Activated CD8-positive, alpha-beta memory T cell treated with anti-CD3 and anti-CD28 coated beads, Interleukin-2, amount 10 ng/mL, durations not matched to agents 7 days and 5 days (primary cell): ENCODE results near the gene NCKAP5L. TPM values are rescaled to one million over a fixed set of nuclear protein-coding genes. Genes with fewer than 3 reads are reported as not detected.
"Not testable (repeated sequence)": the region's sequence is repeated elsewhere in the genome, so short reads cannot be mapped to it uniquely, and the experiment has no call there.

Experiments
- ATAC-seq: fragments of 150-1000 bp; cut with Tn5 transposase; one replicate; pipeline ENCODE4 v1.10.0; 2021; ENCODE audit warnings: moderate library complexity
- CTCF ChIA-PET: fragments of 350-600 bp; sonication (Branson Sonifier 250); formaldehyde crosslinking; loops from one replicate; lab custom pipeline; 2021; ENCODE audit warnings: antibody characterized with exemption; lab: Charles Lee
- DNase-seq: peaks from one replicate; pipeline ENCODE4 v3.0.0-alpha.2; 2020
- H3K27ac Mint-ChIP-seq: one replicate; pipeline ENCODE4 v1.8.0; 2021; ENCODE audit warnings: mild to moderate bottlenecking, mixed read lengths
- H3K27me3 Mint-ChIP-seq: one replicate; pipeline ENCODE4 v1.8.0; 2021; ENCODE audit warnings: mixed read lengths
- H3K36me3 Mint-ChIP-seq: one replicate; pipeline ENCODE4 v1.8.0; 2021; ENCODE audit warnings: mild to moderate bottlenecking, mixed read lengths
- H3K4me1 Mint-ChIP-seq: one replicate; pipeline ENCODE4 v1.8.0; 2021; ENCODE audit warnings: mixed read lengths
- H3K4me3 Mint-ChIP-seq: one replicate; pipeline ENCODE4 v1.8.0; 2021; ENCODE audit warnings: mild to moderate bottlenecking, moderate library complexity, mixed read lengths
- H3K9me3 Mint-ChIP-seq: one replicate; pipeline ENCODE4 v1.8.0; 2022; ENCODE audit warnings: low read depth, mixed read lengths
- total RNA-seq, 2 experiments: library from RNA; stranded (reverse); gene quantifications; one replicate each; pipeline ENCODE4 v1.2.3, GENCODE V29; 2021

NCKAP5L gene
- total RNA-seq, 2 experiments from 2014 or later = 1.1 to 1.4 TPM

GRCh38 chr12:49791700-49792099 lies 36.5 kb downstream of the NCKAP5L start:
- Mint-ChIP-seq H3K9me3 (no peaks in the 10 kb centered on the region), H3K36me3 (no peaks in the 10 kb centered on the region), H3K27me3 (no peaks in the 10 kb centered on the region), H3K4me3 (no peak overlapping the region), H3K27ac (no peak overlapping the region), H3K4me1 (no peaks in the 10 kb centered on the region)
- no peak for DNase-seq
- CTCF ChIA-PET = interaction anchor here (1.8 kb wide), 1 partner anchor 14 kb away, joined by 4 read pairs; no protein-coding TSS in a partner anchor
- ATAC-seq = no peak

DNA sequence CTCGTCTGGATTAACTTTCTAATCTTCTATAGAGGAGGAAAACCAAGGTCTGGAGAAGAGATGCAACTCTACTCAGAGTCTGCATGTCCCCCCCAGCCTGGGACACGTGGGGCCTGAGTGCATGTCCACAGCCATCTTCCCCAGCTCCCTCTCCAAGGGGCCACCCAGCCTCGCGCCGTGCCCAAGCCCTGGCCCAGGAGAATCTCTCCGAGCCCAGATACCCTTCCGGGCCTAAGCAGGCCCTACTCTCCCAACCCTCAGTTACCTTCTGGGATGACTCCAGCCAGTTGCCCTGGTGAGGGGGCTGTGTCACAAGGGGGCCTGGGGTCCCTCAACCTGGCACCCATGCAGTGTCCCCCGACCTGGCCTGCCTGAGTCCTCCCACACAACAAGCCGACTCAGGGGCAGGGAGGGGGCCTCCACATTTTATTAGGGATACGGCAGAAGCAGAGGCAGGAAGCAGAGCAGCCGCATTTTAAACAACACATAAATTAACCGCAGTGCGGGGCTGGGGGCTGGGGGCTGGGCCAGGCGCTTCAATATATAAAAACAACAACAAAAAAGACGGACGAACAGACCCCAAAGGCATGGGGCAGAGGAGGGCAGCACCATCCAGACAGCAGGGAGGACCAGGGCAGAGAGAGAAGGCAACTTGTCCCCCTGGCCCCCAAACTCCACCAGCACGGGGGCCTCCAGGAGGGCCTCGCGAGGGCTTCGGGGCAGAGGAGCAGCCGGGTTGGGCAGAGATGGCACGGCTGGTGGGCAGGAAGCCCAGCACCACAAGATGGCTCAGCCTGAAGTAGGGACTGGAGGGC lies 37.3 kb downstream of the NCKAP5L start:
- Mint-ChIP-seq H3K4me1 (no peaks in the 10 kb centered on the region), H3K27ac (no peak overlapping the region), H3K4me3 (no peak overlapping the region), H3K9me3 (no peaks in the 10 kb centered on the region), H3K36me3 (no peaks in the 10 kb centered on the region), H3K27me3 (no peaks in the 10 kb centered on the region)
- ATAC-seq = no peak
- DNase-seq = no peak
- CTCF ChIA-PET = interaction anchor here (1.8 kb wide), 1 partner anchor 13 kb away, joined by 4 read pairs; no protein-coding TSS in a partner anchor

DNA sequence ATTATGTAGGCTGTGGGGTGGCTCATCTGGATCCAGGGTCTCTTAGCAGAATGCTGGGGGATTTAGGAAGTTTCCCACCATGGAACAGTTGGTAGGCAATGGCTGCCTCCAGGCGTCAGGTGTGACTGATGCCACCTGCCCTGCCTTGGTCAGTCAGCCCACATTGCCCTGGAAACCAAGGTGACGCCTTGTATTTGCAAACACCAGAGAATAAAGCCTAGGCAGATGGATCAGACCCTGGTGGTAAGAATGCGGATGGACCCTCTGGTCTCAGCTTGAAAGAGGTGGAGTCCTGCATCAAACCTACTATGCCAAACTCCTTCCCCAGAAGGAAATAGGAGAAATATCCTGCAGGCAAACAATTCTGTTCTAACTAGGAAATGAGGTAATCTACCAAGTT lies 38.2 kb downstream of the NCKAP5L start:
- DNase-seq (no peak), ATAC-seq (no peak)
- Mint-ChIP-seq H3K27me3 (peaks cover 4% of the 10 kb centered on the region), H3K9me3 (no peaks in the 10 kb centered on the region), H3K4me3 (no peak overlapping the region), H3K27ac (no peak overlapping the region), H3K36me3 (no peaks in the 10 kb centered on the region), H3K4me1 (no peaks in the 10 kb centered on the region)
- CTCF ChIA-PET = no interaction called here

DNA sequence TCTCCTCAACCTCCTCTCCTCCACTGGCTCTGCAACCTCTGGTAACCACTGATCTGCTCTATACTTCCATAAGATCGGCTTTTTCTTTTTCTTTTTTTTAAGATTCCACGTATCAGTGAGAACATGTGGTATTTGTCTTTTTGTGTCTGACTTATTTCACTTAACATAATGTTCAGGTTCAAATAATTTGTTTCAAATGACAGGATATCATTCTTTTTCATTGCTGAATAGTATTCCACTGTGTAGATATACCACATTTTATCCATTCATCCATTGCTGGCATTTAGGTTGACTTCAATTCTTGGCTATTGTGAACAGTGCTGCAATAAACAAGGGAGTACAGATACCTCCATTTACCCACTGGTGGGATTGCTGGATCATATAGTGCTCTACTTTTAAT lies 40.5 kb downstream of the NCKAP5L start:
- Mint-ChIP-seq H3K4me1 (no peaks in the 10 kb centered on the region), H3K27me3 (peaks cover 19% of the 10 kb centered on the region), H3K27ac (no peak overlapping the region), H3K36me3 (no peaks in the 10 kb centered on the region), H3K4me3 (no peak overlapping the region), H3K9me3 (no peaks in the 10 kb centered on the region)
- ATAC-seq = no peak
- CTCF ChIA-PET = interaction anchor here (1.0 to 1.3 kb wide), 2 partner anchors 10 kb away, joined by 4 to 8 read pairs; no protein-coding TSS in a partner anchor
- DNase-seq = no peak

- Mint-ChIP-seq H3K27me3 (peaks cover 39% of the 10 kb centered on the region), H3K36me3 (no peaks in the 10 kb centered on the region), H3K4me1 (no peaks in the 10 kb centered on the region), H3K27ac (no peak overlapping the region), H3K4me3 (no peak overlapping the region), H3K9me3 (no peaks in the 10 kb centered on the region)
- DNase-seq = no peak
- CTCF ChIA-PET = interaction anchor here (0.8 to 1.6 kb wide), 3 partner anchors 43 to 328 kb away, joined by 3 to 6 read pairs (median 3); partner anchors contain the start of gene TMBIM6
- no peak for ATAC-seq
Observed at GRCh38 chr12:49784756-49785409, 43.3 kb downstream of the NCKAP5L start.

DNA sequence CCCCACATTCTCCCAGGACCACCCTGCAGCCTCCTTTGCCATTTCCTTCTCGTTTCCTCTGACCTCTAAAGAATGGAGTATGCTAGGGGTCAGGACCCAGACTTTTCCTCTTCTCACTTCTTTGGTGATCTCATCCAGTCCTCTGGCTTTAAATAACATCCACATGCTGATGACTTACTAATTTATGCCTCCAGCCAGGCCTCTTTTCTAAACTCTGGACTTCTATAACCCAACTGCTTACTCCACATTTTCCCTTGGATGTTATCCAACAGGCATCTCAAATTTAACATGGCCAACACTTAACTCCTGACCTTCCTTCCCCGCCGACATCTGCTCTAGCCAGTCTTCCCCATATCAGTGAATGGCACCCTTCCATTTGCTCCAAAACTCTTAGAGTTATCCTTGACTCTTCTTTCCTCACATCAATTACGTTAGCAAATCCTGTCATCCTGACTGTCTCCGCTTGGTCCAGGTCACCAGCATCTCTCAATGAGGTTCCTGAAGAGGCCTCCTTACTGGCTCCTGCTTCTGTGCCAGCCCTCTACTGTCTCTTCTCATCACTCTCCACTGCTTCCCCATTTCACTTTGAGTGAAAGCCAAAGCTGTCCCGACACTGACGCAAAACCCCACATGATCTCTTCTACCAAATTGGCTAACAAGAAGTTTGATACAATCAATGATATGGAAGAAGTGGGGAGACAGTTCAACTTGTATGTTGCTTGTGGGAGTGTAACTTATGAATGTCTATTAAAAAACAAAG lies 44.1 kb downstream of the NCKAP5L start:
- no peak overlapping the region for H3K4me3 Mint-ChIP-seq
- CTCF ChIA-PET = interaction anchor here (0.8 kb wide), 1 partner anchor 328 kb away, joined by 3 read pairs; no protein-coding TSS in a partner anchor
- no peak for ATAC-seq
- no peak for DNase-seq
- H3K36me3 Mint-ChIP-seq = no peaks in the 10 kb centered on the region
- peaks cover 46% of the 10 kb centered on the region for H3K27me3 Mint-ChIP-seq
- H3K4me1 Mint-ChIP-seq = no peaks in the 10 kb centered on the region
- H3K9me3 Mint-ChIP-seq = no peaks in the 10 kb centered on the region
- no peak overlapping the region for H3K27ac Mint-ChIP-seq

GRCh38 chr12:49780914-49781313 lies 47.3 kb downstream of the NCKAP5L start:
- H3K36me3 Mint-ChIP-seq, ATAC-seq, DNase-seq, H3K4me3 Mint-ChIP-seq, H3K27ac Mint-ChIP-seq, H3K9me3 Mint-ChIP-seq: not testable (repeated sequence)
- CTCF ChIA-PET = interaction anchor here (0.9 to 1.6 kb wide), 5 partner anchors 13 to 439 kb away, joined by 3 to 4 read pairs (median 3); partner anchors contain the start of gene TMBIM6
- H3K27me3 Mint-ChIP-seq = peaks cover 48% of the 10 kb centered on the region
- peaks cover 14% of the 10 kb centered on the region for H3K4me1 Mint-ChIP-seq

GRCh38 chr12:49779581-49779980 lies 48.6 kb downstream of the NCKAP5L start:
- no peaks in the 10 kb centered on the region for H3K36me3 Mint-ChIP-seq
- CTCF ChIA-PET = interaction anchor here (2.4 to 3.3 kb wide), 3 partner anchors 39 to 52 kb away, joined by 10 to 30 read pairs (median 22); partner anchors contain the start of genes NCKAP5L and TMBIM6
- H3K4me3 Mint-ChIP-seq = no peak overlapping the region
- H3K27me3 Mint-ChIP-seq = peaks cover 42% of the 10 kb centered on the region
- H3K9me3 Mint-ChIP-seq = no peaks in the 10 kb centered on the region
- ATAC-seq = no peak
- H3K4me1 Mint-ChIP-seq = peaks cover 15% of the 10 kb centered on the region
- no peak for DNase-seq
- H3K27ac Mint-ChIP-seq = no peak overlapping the region

- Mint-ChIP-seq H3K27me3 (peaks cover 29% of the 10 kb centered on the region), H3K4me3 (no peak overlapping the region), H3K9me3 (no peaks in the 10 kb centered on the region), H3K27ac (no peak overlapping the region), H3K36me3 (no peaks in the 10 kb centered on the region), H3K4me1 (peaks cover 15% of the 10 kb centered on the region)
- ATAC-seq (peak; percentile 77), DNase-seq (peak; percentile 75)
- CTCF ChIA-PET = interaction anchor here (0.6 to 3.3 kb wide), 54 partner anchors 8 to 333 kb away, joined by 3 to 51 read pairs (median 4); partner anchors contain the start of genes BCDIN3D, COX14, FMNL3 and NCKAP5L
Observed at GRCh38 chr12:49777800-49778748, 50.1 kb downstream of the NCKAP5L start.

- Mint-ChIP-seq H3K4me3 (no peak overlapping the region), H3K27ac (no peak overlapping the region), H3K9me3 (no peaks in the 10 kb centered on the region), H3K36me3 (no peaks in the 10 kb centered on the region), H3K27me3 (peaks cover 28% of the 10 kb centered on the region), H3K4me1 (peaks cover 15% of the 10 kb centered on the region)
- no peak for DNase-seq
- CTCF ChIA-PET = interaction anchor here (0.7 to 3.3 kb wide), 47 partner anchors 7 to 262 kb away, joined by 3 to 51 read pairs (median 5); partner anchors contain the start of genes BCDIN3D, FMNL3, NCKAP5L and TMBIM6
- no peak for ATAC-seq
Observed at GRCh38 chr12:49777341-49777740, 50.9 kb downstream of the NCKAP5L start.

- Mint-ChIP-seq H3K27me3 (peaks cover 24% of the 10 kb centered on the region), H3K4me1 (peaks cover 15% of the 10 kb centered on the region), H3K9me3 (no peaks in the 10 kb centered on the region), H3K4me3 (no peak overlapping the region), H3K27ac (no peak overlapping the region), H3K36me3 (no peaks in the 10 kb centered on the region)
- no peak for ATAC-seq
- no peak for DNase-seq
- CTCF ChIA-PET = interaction anchor here (0.7 to 3.3 kb wide), 29 partner anchors 9 to 262 kb away, joined by 3 to 51 read pairs (median 7); partner anchors contain the start of genes BCDIN3D, NCKAP5L and TMBIM6
Observed at GRCh38 chr12:49776858-49777257, 51.4 kb downstream of the NCKAP5L start.

GRCh38 chr12:49776413-49776812 lies 51.8 kb downstream of the NCKAP5L start:
- H3K4me1 Mint-ChIP-seq = peaks cover 15% of the 10 kb centered on the region
- peak; percentile 79 for DNase-seq
- peak; percentile 93 for ATAC-seq
- H3K27me3 Mint-ChIP-seq = peaks cover 21% of the 10 kb centered on the region
- no peak overlapping the region for H3K4me3 Mint-ChIP-seq
- CTCF ChIA-PET = interaction anchor here (2.4 to 3.3 kb wide), 3 partner anchors 36 to 138 kb away, joined by 10 to 51 read pairs (median 30); partner anchors contain the start of gene TMBIM6
- no peak overlapping the region for H3K27ac Mint-ChIP-seq
- no peaks in the 10 kb centered on the region for H3K36me3 Mint-ChIP-seq
- no peaks in the 10 kb centered on the region for H3K9me3 Mint-ChIP-seq
